CD14-positive monocyte (primary cell): Measurements from ENCODE around the gene PPP2R3C. TPM values are rescaled to one million over a fixed set of nuclear protein-coding genes. Genes with fewer than 3 reads are reported as not detected.
A peak's percentile ranks its signal among the peaks of the same experiment; 100 is the strongest.
"Not testable (repeated sequence)": the region's sequence is repeated elsewhere in the genome, so short reads cannot be mapped to it uniquely, and the experiment has no call there.

Experiments
- DNase-seq, 3 donors: peaks; one replicate each; pipeline ENCODE4 v3.0.0-alpha.2; 2011 to 2022
- H2AFZ ChIP-seq: 2 replicates; pipeline ENCODE4 v1.6.0; 2012; ENCODE audit warnings: mild to moderate bottlenecking, low read depth, low read length, inconsistent platforms; ENCODE audit not compliant: insufficient read depth, poor library complexity, severe bottlenecking
- H3K27ac ChIP-seq, 2 donors: 1 replicate in 1 of 2; 2 replicates in 1 of 2; pipeline ENCODE4 v1.5.1; 2012 to 2013; ENCODE audit warnings: low read length in 2 of 2, control low read depth in 1 of 2, inconsistent platforms in 1 of 2, low read depth in 1 of 2, mild to moderate bottlenecking in 1 of 2
- H3K27me3 ChIP-seq, 2 donors: one replicate each; pipeline versions ENCODE4 v1.6.0 to v1.6.1; 2011 to 2013; ENCODE audit warnings: low read length in 2 of 2; ENCODE audit not compliant: control insufficient read depth in 2 of 2, insufficient read depth in 2 of 2
- H3K36me3 ChIP-seq, 2 donors: replicated peaks in 1 of 2; 1 replicate in 1 of 2; 2 replicates in 1 of 2; pipeline versions ENCODE4 v1.5.1 to v1.6.1; 2012 to 2013; ENCODE audit warnings: low read length in 2 of 2, control low read depth in 1 of 2, inconsistent platforms in 1 of 2, mild to moderate bottlenecking in 1 of 2; ENCODE audit not compliant: insufficient read depth in 2 of 2, control insufficient read depth in 1 of 2
- H3K4me1 ChIP-seq, 2 donors: 1 replicate in 1 of 2; 2 replicates in 1 of 2; pipeline versions ENCODE4 v1.5.1 to v1.6.1; 2012 to 2013; ENCODE audit warnings: low read length in 2 of 2, control low read depth in 1 of 2, inconsistent platforms in 1 of 2, mild to moderate bottlenecking in 1 of 2, moderate library complexity in 1 of 2; ENCODE audit not compliant: insufficient read depth in 2 of 2, control insufficient read depth in 1 of 2
- H3K4me2 ChIP-seq: replicated peaks from 2 replicates; pipeline ENCODE3; 2012; ENCODE audit warnings: low read length, moderate library complexity, mild to moderate bottlenecking; ENCODE audit not compliant: poor library complexity, severe bottlenecking; ENCODE audit errors: extremely low read depth
- H3K4me3 ChIP-seq, 3 experiments: fragments of 200-600 bp in 1 of 3; sonication (generic) in 1 of 3; replicated peaks in 1 of 3; 1 replicate in 2 of 3; 2 replicates in 1 of 3; pipeline ENCODE4 v1.5.1; 2011 to 2013; ENCODE audit warnings: low read length in 3 of 3, mild to moderate bottlenecking in 3 of 3, control low read depth in 2 of 3, low read depth in 2 of 3, inconsistent platforms in 1 of 3, moderate library complexity in 1 of 3
- H3K79me2 ChIP-seq: 2 replicates; pipeline ENCODE4 v1.6.0; 2012; ENCODE audit warnings: mild to moderate bottlenecking, control low read depth, inconsistent platforms, low read length, moderate library complexity; ENCODE audit not compliant: insufficient read depth
- H3K9ac ChIP-seq: 2 replicates; pipeline ENCODE4 v1.6.0; 2017; ENCODE audit warnings: low read length, mild to moderate bottlenecking; ENCODE audit not compliant: insufficient read depth, poor library complexity, severe bottlenecking
- H3K9me3 ChIP-seq, 2 donors: replicated peaks in 1 of 2; 1 replicate in 1 of 2; 2 replicates in 1 of 2; pipeline versions ENCODE4 v1.5.1 to v1.6.1; 2012 to 2013; ENCODE audit warnings: low read length in 2 of 2, control low read depth in 1 of 2; ENCODE audit not compliant: control insufficient read depth in 1 of 2, insufficient read depth in 1 of 2
- H4K20me1 ChIP-seq: 2 replicates; pipeline ENCODE4 v1.6.0; 2012; ENCODE audit warnings: mild to moderate bottlenecking, low read length, control low read depth, moderate library complexity; ENCODE audit not compliant: insufficient read depth
- H3K27ac Mint-ChIP-seq, 7 donors: one replicate each; pipeline ENCODE4 v1.8.0; 2020; ENCODE audit warnings: mild to moderate bottlenecking in 7 of 7, mixed read lengths in 7 of 7, moderate library complexity in 6 of 7, inconsistent platforms in 2 of 7
- H3K27me3 Mint-ChIP-seq, 3 donors: one replicate each; pipeline ENCODE4 v1.8.0; 2021 to 2022; ENCODE audit warnings: low read depth in 3 of 3, mild to moderate bottlenecking in 3 of 3, mixed read lengths in 3 of 3, moderate library complexity in 3 of 3, inconsistent platforms in 1 of 3
- H3K36me3 Mint-ChIP-seq, 2 donors: one replicate each; pipeline ENCODE4 v1.8.0; 2020; ENCODE audit warnings: mixed read lengths in 2 of 2, inconsistent platforms in 1 of 2, mild to moderate bottlenecking in 1 of 2
- H3K4me1 Mint-ChIP-seq: one replicate; pipeline ENCODE4 v1.8.0; 2020; ENCODE audit warnings: mild to moderate bottlenecking, mixed read lengths
- H3K4me3 Mint-ChIP-seq, 2 donors: one replicate each; pipeline ENCODE4 v1.8.0; 2020; ENCODE audit warnings: mild to moderate bottlenecking in 2 of 2, mixed read lengths in 2 of 2, moderate library complexity in 1 of 2
- H3K9me3 Mint-ChIP-seq, 7 donors: one replicate each; pipeline ENCODE4 v1.8.0; 2020 to 2022; ENCODE audit warnings: mixed read lengths in 7 of 7, mild to moderate bottlenecking in 6 of 7, moderate library complexity in 6 of 7, inconsistent platforms in 2 of 7
- WGBS: methylation state at CpG from one replicate; pipeline ENCODE4 v1.1.5; 2013; ENCODE audit warnings: missing lambda C conversion rate; ENCODE audit not compliant: insufficient coverage; 5-methylcytosine and 5-hydroxymethylcytosine counted together
- intact Hi-C, 2 donors: fragments of 100-400 bp; cut with micrococcal nuclease; formaldehyde crosslinking; loops; one replicate each; pipeline versions ENCODE4 v1.15.0 to v1.15.1; 2023
- polyA plus RNA-seq, 3 donors: library from polyadenylated mRNA; depleted of rRNA in 1 of 3; unstranded in 2 of 3; stranded (reverse) in 1 of 3; fragments of 300-500 nt in 2 of 3; fragments of >200 nt in 1 of 3; fragmentation: Illumina TruSeq in 2 of 3; gene quantifications; 1 replicate in 2 of 3; 2 replicates in 1 of 3; pipeline ENCODE4 v1.2.3, GENCODE V29; 2012 to 2021
- TF ChIP-seq, protein P1 (sequence below): fragments of 200-600 bp; IDR thresholded peaks from one replicate; pipeline ENCODE4 v1.8.0; 2022; ENCODE audit warnings: antibody characterized with exemption, mild to moderate bottlenecking

The PPP2R3C gene
- polyA plus RNA-seq, 3 donors, result 21.4 to 131 (median 122) TPM

DNA sequence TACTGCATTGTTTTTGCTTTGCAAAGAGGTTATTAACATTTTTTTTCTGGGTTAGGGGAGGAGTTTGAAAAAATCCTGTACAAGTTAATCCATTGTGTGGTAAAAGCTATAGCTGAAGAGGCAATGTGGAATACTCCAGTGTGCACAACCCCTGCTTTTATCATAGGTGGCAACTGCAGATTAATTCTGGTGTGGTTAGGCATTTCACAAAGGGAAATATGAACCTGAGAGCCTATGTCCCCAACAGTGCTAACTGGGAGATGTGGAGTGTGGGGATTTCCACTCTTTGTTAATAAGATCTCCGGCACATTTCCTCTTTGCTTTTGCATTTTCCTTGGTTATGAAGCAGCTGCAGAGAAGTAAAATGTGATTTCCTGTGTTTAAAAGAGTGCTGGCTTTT, 34.2 kb upstream of the PPP2R3C start:
- Histone ChIP-seq H3K4me2 (peak overlapping the region; percentile 1), H3K36me3 (peaks cover 24 to 29% of the 10 kb centered on the region in 2 donors), H3K27me3 (no peaks in the 10 kb centered on the region), H4K20me1 (no peaks in the 10 kb centered on the region), H3K79me2 (no peaks in the 10 kb centered on the region), H3K27ac (peak overlapping the region in 1 of 2 donors; percentile 13), H3K9ac (no peak overlapping the region), H2AFZ (no peak overlapping the region), H3K4me3 (no peak overlapping the region), H3K9me3 (no peaks in the 10 kb centered on the region), H3K4me1 (peaks cover 5 to 8% of the 10 kb centered on the region in 2 donors)
- Mint-ChIP-seq H3K27me3 (no peaks in the 10 kb centered on the region), H3K36me3 (peaks cover 35 to 38% of the 10 kb centered on the region in 2 donors), H3K27ac (peak overlapping the region in 2 of 7 donors; percentile 40 to 60), H3K9me3 (no peaks in the 10 kb centered on the region), H3K4me3 (no peak overlapping the region), H3K4me1 (peaks cover 9% of the 10 kb centered on the region)
- intact Hi-C loops, result loop anchor here in 1 of 2 donors (10.0 kb wide), 1 partner anchor 59 kb away; no protein-coding TSS in a partner anchor
- 0% methylated on average over 1 of the region's 1 CpG for WGBS
- TF ChIP-seq, protein P1, sequence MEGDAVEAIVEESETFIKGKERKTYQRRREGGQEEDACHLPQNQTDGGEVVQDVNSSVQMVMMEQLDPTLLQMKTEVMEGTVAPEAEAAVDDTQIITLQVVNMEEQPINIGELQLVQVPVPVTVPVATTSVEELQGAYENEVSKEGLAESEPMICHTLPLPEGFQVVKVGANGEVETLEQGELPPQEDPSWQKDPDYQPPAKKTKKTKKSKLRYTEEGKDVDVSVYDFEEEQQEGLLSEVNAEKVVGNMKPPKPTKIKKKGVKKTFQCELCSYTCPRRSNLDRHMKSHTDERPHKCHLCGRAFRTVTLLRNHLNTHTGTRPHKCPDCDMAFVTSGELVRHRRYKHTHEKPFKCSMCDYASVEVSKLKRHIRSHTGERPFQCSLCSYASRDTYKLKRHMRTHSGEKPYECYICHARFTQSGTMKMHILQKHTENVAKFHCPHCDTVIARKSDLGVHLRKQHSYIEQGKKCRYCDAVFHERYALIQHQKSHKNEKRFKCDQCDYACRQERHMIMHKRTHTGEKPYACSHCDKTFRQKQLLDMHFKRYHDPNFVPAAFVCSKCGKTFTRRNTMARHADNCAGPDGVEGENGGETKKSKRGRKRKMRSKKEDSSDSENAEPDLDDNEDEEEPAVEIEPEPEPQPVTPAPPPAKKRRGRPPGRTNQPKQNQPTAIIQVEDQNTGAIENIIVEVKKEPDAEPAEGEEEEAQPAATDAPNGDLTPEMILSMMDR, result no peak
- peak; percentile 12 to 69 (median 30) for DNase-seq

DNA sequence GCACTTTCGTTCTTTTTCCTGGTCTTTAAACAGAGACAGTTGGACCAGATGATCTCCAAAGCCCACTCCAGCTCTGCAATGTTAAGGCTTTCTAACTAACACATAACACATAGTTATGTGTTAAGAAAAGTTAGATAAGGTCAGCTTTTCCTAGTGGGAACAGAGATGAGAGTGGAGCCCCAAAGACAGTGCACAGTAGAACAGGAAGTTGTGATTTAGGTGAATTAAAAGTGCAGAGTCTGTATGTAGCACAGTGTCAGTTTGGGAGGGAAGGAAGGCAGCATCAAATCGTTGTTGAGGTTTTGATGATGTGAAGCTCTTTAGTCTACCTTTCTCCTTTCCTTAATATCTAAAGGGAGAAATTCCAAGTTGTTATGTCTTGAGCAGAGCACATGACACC, 32.2 kb upstream of the PPP2R3C start:
- Mint-ChIP-seq H3K4me3 (no peak overlapping the region), H3K4me1 (peaks cover 9% of the 10 kb centered on the region), H3K36me3 (peaks cover 32 to 36% of the 10 kb centered on the region in 2 donors), H3K27ac (no peak overlapping the region), H3K9me3 (no peaks in the 10 kb centered on the region), H3K27me3 (no peaks in the 10 kb centered on the region)
- Histone ChIP-seq H3K4me2 (no peak overlapping the region), H3K27ac (no peak overlapping the region), H3K36me3 (peaks cover 12 to 26% of the 10 kb centered on the region in 2 donors), H3K79me2 (no peaks in the 10 kb centered on the region), H4K20me1 (no peaks in the 10 kb centered on the region), H3K9me3 (no peaks in the 10 kb centered on the region), H3K4me3 (no peak overlapping the region), H2AFZ (no peak overlapping the region), H3K27me3 (no peaks in the 10 kb centered on the region), H3K4me1 (peaks cover 5 to 8% of the 10 kb centered on the region in 2 donors), H3K9ac (no peak overlapping the region)
- DNase-seq, result no peak
- TF ChIP-seq, protein P1, result no peak
- intact Hi-C loops, result loop anchor here in 1 of 2 donors (10.0 kb wide), 1 partner anchor 61 kb away; no protein-coding TSS in a partner anchor
- no CpG with 5 or more reads among the region's 2 CpGs for WGBS

DNA sequence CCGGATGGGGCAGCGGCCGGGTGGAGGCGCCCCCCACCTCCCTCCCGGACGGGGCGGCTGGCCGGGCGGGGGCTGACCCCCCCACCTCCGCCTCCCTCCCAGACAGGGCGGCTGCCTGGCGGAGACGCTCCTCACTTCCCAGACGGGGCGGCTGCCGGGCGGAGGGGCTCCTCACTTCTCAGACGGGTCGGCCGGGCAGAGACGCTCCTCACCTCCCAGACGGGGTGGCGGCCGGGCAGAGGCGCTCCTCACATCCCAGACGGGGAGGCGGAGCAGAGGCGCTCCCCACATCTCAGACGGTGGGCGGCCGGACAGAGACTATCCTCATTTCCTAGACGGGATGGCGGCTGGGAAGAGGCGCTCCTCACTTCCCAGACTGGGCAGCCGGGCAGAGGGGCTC, 30.7 kb upstream of the PPP2R3C start:
- peaks cover 2 to 26% of the 10 kb centered on the region in 2 donors for H3K36me3 ChIP-seq
- H3K4me1 ChIP-seq, H3K27ac Mint-ChIP-seq, H3K4me3 Mint-ChIP-seq, H3K4me2 ChIP-seq, H3K9ac ChIP-seq, H3K9me3 Mint-ChIP-seq, H3K9me3 ChIP-seq, H2AFZ ChIP-seq, H3K27me3 Mint-ChIP-seq, H3K4me3 ChIP-seq, H3K4me1 Mint-ChIP-seq, DNase-seq, H3K79me2 ChIP-seq, H3K27me3 ChIP-seq, H3K27ac ChIP-seq, H4K20me1 ChIP-seq: not testable (repeated sequence)
- intact Hi-C loops, result loop anchor here in 1 of 2 donors (10.0 kb wide), 1 partner anchor 62 kb away; no protein-coding TSS in a partner anchor
- WGBS, result 96% methylated on average over 13 of the region's 35 CpGs
- peaks cover 26 to 35% of the 10 kb centered on the region in 2 donors for H3K36me3 Mint-ChIP-seq
